GM12801 (cell line): ENCODE measurements around the gene ADPRH.

ENCODE experiments used
- TF ChIP-seq, protein P1 (sequence below): IDR thresholded peaks from one replicate; pipeline ENCODE4 v1.5.1; 2011; ENCODE audit warnings: control low read depth; ENCODE audit not compliant: insufficient read length; ENCODE audit errors: extremely low read depth

The ADPRH gene

DNA sequence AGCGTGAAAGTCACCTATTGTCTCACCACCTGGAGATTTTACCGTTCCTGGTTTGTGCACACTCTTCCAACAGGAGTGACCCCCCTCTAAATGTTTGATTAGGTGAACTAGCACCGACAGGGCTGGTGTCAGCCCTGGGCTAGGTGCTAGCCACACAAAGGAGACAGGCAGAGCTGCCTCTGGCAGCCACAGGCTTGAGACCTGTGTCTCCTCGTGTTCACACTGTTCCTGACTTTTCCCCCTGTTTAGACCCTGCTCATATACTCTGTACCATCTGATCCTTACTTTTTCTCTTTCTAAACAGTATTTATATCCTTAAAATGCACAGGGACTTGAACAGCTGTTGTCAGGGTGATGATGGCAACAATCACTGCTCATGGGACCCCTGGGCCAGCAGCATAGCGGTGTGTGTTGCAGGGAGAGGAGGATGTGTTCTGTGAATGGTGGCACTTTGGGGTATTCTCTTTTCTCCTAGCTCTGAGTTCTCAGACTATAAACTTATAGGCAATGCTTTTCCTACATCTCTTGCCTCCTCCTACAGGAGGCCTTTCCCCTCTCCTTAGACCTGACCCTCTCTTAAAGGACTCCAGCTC, 25.4 kb upstream of the ADPRH start:
- TF ChIP-seq, protein P1, sequence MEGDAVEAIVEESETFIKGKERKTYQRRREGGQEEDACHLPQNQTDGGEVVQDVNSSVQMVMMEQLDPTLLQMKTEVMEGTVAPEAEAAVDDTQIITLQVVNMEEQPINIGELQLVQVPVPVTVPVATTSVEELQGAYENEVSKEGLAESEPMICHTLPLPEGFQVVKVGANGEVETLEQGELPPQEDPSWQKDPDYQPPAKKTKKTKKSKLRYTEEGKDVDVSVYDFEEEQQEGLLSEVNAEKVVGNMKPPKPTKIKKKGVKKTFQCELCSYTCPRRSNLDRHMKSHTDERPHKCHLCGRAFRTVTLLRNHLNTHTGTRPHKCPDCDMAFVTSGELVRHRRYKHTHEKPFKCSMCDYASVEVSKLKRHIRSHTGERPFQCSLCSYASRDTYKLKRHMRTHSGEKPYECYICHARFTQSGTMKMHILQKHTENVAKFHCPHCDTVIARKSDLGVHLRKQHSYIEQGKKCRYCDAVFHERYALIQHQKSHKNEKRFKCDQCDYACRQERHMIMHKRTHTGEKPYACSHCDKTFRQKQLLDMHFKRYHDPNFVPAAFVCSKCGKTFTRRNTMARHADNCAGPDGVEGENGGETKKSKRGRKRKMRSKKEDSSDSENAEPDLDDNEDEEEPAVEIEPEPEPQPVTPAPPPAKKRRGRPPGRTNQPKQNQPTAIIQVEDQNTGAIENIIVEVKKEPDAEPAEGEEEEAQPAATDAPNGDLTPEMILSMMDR = no peak

DNA sequence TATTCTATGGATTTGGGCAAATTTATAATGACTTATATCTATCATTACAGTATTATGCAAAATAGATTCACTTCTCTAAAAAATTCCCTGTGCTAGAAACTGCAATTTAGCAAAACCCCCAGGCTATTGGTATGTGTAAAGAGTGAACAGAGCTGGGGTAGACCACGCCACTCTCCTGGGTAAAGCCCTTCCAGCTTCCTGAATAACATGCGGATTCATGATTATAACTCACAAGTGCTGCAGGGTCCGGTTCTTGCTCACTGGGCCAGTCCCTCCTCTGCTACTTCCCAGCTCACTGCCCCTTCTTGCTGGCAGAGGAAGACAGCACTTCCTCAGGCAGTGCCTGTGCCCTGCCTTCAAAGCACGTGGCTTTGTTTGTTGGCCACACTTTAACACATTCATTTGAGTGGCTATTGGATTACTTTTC, 24.0 kb upstream of the ADPRH start:
- TF ChIP-seq, protein P1 = no peak

DNA sequence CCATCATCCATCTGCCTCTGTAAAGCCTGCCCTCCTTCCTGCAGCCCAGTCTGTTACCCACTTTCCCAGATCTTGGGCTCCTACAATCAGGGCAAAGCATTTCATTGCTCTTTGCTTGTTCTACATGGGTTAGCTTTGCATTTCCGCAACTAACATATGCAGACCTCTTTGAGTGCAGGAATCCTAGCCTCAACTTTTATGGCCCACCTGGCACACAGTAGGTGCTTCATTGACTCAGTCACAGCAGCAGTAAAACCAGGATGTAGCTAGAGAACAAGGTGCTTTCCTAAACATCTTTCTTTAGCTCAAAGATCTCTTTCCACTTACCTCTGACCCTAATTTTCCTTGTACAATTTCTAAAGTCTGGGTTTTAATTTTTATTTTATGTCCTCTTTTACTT, 23.4 kb upstream of the ADPRH start:
- TF ChIP-seq, protein P1 = no peak

DNA sequence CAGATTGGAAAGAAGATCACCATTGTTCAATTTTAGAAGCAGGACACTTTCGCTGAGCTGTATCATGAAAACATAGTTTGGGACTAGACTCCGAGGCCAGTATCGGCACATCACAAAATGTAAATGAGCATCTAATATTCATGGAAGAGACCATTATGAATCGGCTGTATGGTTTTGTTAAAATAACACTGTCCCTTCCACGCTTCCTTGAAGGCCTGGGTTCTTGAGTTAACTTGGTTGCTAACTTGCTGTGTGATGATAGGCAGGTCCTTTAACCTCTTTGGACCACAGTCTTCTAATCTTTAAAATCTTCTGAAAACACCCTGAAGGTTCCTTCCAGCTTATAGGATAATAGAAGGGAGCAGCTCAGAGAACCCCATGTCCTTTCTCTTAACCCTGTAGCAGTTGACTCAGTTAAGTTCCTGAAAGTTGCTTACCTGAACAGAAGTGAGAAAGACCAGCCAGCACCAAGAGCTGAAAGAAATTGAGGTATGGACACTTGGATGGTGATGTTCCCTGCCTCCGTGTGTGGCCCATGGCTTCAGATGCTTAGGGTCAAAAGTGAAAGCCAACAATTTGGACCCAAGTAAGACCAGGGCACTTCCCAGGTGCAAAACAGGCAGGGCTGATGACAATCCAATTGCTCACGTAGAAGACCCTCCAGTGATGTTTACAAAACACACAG, 22.0 kb upstream of the ADPRH start:
- TF ChIP-seq, protein P1 = no peak

DNA sequence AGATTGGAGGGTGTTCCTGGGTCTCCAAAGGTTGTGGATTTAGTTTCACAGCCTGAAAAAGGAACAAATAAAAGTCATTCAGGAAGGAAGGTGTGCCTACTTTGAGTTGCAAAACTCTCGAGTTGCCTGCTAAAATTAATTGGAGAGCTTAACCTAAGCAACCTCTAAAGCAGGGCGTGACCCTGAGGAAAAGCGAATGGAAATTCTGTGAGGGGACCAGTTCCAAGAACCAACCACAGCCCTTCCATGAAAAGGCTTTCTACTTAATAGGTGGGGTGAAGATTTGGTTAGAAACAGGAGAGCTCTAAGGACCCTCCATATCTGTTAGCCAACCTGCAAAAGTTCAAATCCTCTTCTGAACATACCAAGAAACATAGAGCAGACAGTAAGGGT, 21.4 kb upstream of the ADPRH start:
- TF ChIP-seq, protein P1 = no peak

DNA sequence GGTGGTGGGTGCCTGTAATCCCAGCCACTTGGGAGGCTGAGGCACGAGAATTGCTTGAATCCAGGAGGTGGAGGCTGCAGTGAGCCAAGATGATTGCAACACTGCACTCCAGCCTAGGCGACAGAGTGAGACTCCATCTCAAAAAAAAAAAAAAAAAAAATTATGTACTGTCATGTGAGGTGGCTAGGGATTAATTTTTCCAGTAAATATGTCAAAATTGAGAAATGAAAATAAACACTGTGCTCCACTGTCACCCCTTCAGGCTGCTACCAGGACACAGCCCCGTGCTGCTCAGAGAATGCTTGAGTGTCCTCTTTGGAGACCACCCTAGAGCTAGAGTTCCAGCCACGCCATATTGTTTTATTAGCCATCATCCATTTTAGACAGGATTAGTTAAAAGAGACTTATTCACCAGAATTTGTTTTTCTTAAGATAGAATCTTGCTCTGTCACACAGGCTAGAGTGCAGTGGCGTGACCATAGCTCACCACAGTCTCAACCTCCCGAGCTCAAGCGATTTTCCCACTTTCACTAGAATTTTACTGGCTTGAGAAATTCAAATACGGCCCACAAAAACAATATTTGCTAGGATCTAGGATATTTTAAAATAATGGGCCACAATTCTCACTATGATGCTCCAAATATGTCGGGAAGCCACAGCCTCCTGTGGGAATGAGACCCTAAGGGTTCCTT, 20.5 kb upstream of the ADPRH start:
- TF ChIP-seq, protein P1 = no peak

DNA sequence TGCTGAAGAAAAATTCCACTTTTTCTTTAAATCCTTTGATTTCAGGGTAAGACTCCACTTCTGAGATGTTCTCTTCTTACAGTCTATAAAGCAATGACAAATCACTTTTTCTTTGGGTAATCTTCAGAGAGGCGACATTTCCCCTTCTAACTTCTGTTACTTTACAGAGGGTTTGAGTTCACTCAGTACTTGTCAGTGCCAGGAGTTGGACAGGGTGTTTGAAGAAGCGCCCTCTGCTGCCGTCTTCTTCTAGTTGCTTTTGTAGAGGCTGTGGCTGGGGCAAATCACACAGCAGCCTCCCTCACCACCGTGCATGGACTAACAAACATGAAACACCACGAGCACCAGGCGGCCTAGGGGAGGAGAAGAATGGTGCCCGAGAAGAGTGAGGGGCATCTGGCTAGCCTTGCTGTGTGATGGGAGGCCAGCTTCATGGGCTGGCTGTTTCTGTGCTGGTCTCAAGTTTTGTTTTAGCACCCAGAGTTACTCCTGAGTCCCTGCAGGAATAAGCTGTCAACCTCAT, 19.8 kb upstream of the ADPRH start, which contains the start of gene CD80:
Gene CD80 (minus strand): TSS at position 174 of the 523 bp plus-strand sequence. CDS start 1,886 bp downstream, outside the sequence.
- TF ChIP-seq, protein P1 = no peak
